GM19240 (cell line): ENCODE measurements around the gene ADAMTS4.

Source experiments
- DNase-seq: peaks from one replicate; pipeline ENCODE4 v3.0.0; 2011; ENCODE audit warnings: low spot score; ENCODE audit not compliant: insufficient read length

ADAMTS4 gene

GRCh38 chr1:161174911-161175310 lies 23.9 kb downstream of the ADAMTS4 start:
- DNase-seq: no peak

- no peak for DNase-seq
These were observed 25.1 kb downstream of the ADAMTS4 start for GRCh38 chr1:161173711-161174110.

GRCh38 chr1:161172776-161173376 lies 26.0 kb downstream of the ADAMTS4 start:
- no peak for DNase-seq

GRCh38 chr1:161172349-161172748 lies 26.5 kb downstream of the ADAMTS4 start:
- no peak for DNase-seq

- no peak for DNase-seq
These were observed 27.2 kb downstream of the ADAMTS4 start for GRCh38 chr1:161171696-161172095.

- DNase-seq: no peak
These were observed 27.7 kb downstream of the ADAMTS4 start for GRCh38 chr1:161171191-161171590.

GRCh38 chr1:161168906-161169305 lies 29.9 kb downstream of the ADAMTS4 start:
- DNase-seq: no peak

- no peak for DNase-seq
These were observed 31.9 kb downstream of the ADAMTS4 start for GRCh38 chr1:161166669-161167548.

GRCh38 chr1:161165742-161166668 lies 32.8 kb downstream of the ADAMTS4 start, which contains the start of gene PPOX:
Gene PPOX, plus strand, starts transcription at chr1:161166426. Its CDS starts 422 bp downstream, at chr1:161166848.
- peak; percentile 87 for DNase-seq

GRCh38 chr1:161164901-161165610 lies 33.8 kb downstream of the ADAMTS4 start:
- DNase-seq: no peak

- DNase-seq: no peak
These were observed 35.1 kb downstream of the ADAMTS4 start for GRCh38 chr1:161163793-161164192.

- no peak for DNase-seq
These were observed 36.0 kb downstream of the ADAMTS4 start for GRCh38 chr1:161162806-161163205.

- DNase-seq: no peak
These were observed 36.8 kb downstream of the ADAMTS4 start for GRCh38 chr1:161162052-161162451.

- DNase-seq: no peak
These were observed 37.2 kb downstream of the ADAMTS4 start for GRCh38 chr1:161161652-161162051.

- no peak for DNase-seq
These were observed 38.1 kb downstream of the ADAMTS4 start for GRCh38 chr1:161160671-161161145.

GRCh38 chr1:161159913-161160243 lies 39.0 kb downstream of the ADAMTS4 start:
- DNase-seq: no peak

- peak; percentile 83 for DNase-seq
These were observed 39.6 kb downstream of the ADAMTS4 start, which contains the start of gene USP21 for GRCh38 chr1:161159087-161159912. Gene USP21, plus strand, starts transcription at chr1:161159500. Its CDS starts 1,141 bp downstream, at chr1:161160641.

GRCh38 chr1:161158316-161159010 lies 40.4 kb downstream of the ADAMTS4 start:
- no peak for DNase-seq

GRCh38 chr1:161157867-161158266 lies 41.0 kb downstream of the ADAMTS4 start:
- DNase-seq: no peak
